Gastroesophageal sphincter (tissue), 4 donors: ENCODE measurements around the gene TSKU. TPM values are rescaled to one million over a fixed set of nuclear protein-coding genes. Genes with fewer than 3 reads are reported as not detected.

ENCODE experiments used
- ATAC-seq: fragments of 150-250 bp; one replicate; pipeline ENCODE4 v1.9.1; 2016; ENCODE audit warnings: mild to moderate bottlenecking, moderate library complexity
- H3K27ac ChIP-seq, 4 donors: fragments of 200-600 bp; sonication (generic) in 3 of 4; 1 replicate in 3 of 4; 2 replicates in 1 of 4; pipeline ENCODE4 v1.5.1; 2016 to 2019
- H3K27me3 ChIP-seq: fragments of 200-600 bp; sonication (generic); one replicate; pipeline ENCODE4 v1.5.1; 2019
- H3K36me3 ChIP-seq, 2 donors: fragments of 200-600 bp; sonication (generic); one replicate each; pipeline ENCODE4 v1.5.1; 2019; ENCODE audit warnings: control low read depth in 1 of 2
- H3K4me1 ChIP-seq, 3 donors: fragments of 200-600 bp; sonication (generic); 1 replicate in 2 of 3; 2 replicates in 1 of 3; pipeline ENCODE4 v1.5.1; 2016 to 2019; ENCODE audit warnings: control low read depth in 2 of 3
- H3K4me3 ChIP-seq, 2 donors: fragments of 200-600 bp; sonication (generic); one replicate each; pipeline ENCODE4 v1.5.1; 2019; ENCODE audit warnings: mild to moderate bottlenecking in 1 of 2, moderate library complexity in 1 of 2
- H3K9me3 ChIP-seq, 3 donors: fragments of 200-600 bp; sonication (generic); one replicate each; pipeline ENCODE4 v1.5.1; 2017 to 2019; ENCODE audit warnings: control low read depth in 2 of 3
- CTCF ChIP-seq, 4 experiments: fragments of 200-600 bp in 2 of 4; fragments of 450-650 bp in 2 of 4; sonication (generic) in 1 of 4; IDR thresholded peaks; one replicate each; pipeline ENCODE4 v1.5.1; 2017 to 2019; ENCODE audit warnings: antibody characterized with exemption in 4 of 4, mild to moderate bottlenecking in 2 of 4, moderate library complexity in 2 of 4
- EP300 ChIP-seq: sonication (generic); formaldehyde crosslinking; IDR thresholded peaks from one replicate; pipeline ENCODE4 v1.6.1; 2017; ENCODE audit warnings: antibody characterized with exemption, mild to moderate bottlenecking
- POLR2A ChIP-seq, 2 donors: fragments of 450-650 bp; IDR thresholded peaks; one replicate each; pipeline ENCODE4 v1.6.1; 2017; ENCODE audit warnings: antibody characterized with exemption in 2 of 2, mild to moderate bottlenecking in 2 of 2, moderate library complexity in 1 of 2
- POLR2AphosphoS5 ChIP-seq: sonication (generic); formaldehyde crosslinking; IDR thresholded peaks from one replicate; pipeline ENCODE4 v1.6.1; 2017; ENCODE audit warnings: antibody characterized with exemption
- WGBS, 2 donors: methylation state at CpG; one replicate each; pipeline ENCODE4 v1.1.5; 2018; ENCODE audit warnings: low coverage in 1 of 2; 5-methylcytosine and 5-hydroxymethylcytosine counted together
- total RNA-seq, 4 donors: library from RNA; depleted of rRNA; stranded (reverse); fragments of >200 nt; gene quantifications; one replicate each; pipeline ENCODE4 v1.1.0, GENCODE V29; 2016

TSKU gene
- total RNA-seq, 4 donors from 2014 or later, result 23.5 to 53.7 (median 38.2) TPM

GRCh38 chr11:76744186-76745043 is 38.7 kb upstream of the TSKU start:
- Histone ChIP-seq H3K36me3 (no peaks in the 10 kb centered on the region), H3K27me3 (no peaks in the 10 kb centered on the region), H3K27ac (no peak overlapping the region), H3K4me1 (peaks cover 0 to 14% (median 0%) of the 10 kb centered on the region in 3 donors), H3K9me3 (no peaks in the 10 kb centered on the region), H3K4me3 (no peak overlapping the region)
- TF ChIP-seq EP300, result no peak
- TF ChIP-seq POLR2A (IDR thresholded peaks at IDR 0.05), result no peak
- no peak for TF ChIP-seq CTCF (IDR thresholded peaks at IDR 0.05)
- TF ChIP-seq POLR2AphosphoS5, result no peak
- 64 to 72% methylated on average over 7 to 10 of the region's 14 CpGs for WGBS, 2 donors
- peak; percentile 68 for ATAC-seq

- ATAC-seq, result no peak
- H3K27me3 ChIP-seq, result no peaks in the 10 kb centered on the region
- no peak overlapping the region for H3K27ac ChIP-seq
- peaks cover 0 to 14% (median 0%) of the 10 kb centered on the region in 3 donors for H3K4me1 ChIP-seq
- TF ChIP-seq POLR2A (IDR thresholded peaks at IDR 0.05) (no peak), EP300 (no peak), CTCF (IDR thresholded peaks at IDR 0.05) (no peak), POLR2AphosphoS5 (no peak)
- 75% methylated on average over 2 to 4 of the region's 4 CpGs for WGBS, 2 donors
- no peak overlapping the region for H3K4me3 ChIP-seq
- H3K36me3 ChIP-seq, result no peaks in the 10 kb centered on the region
- no peaks in the 10 kb centered on the region for H3K9me3 ChIP-seq
These were observed 38.1 kb upstream of the TSKU start for GRCh38 chr11:76745044-76745376.

- ATAC-seq, result no peak
- Histone ChIP-seq H3K27ac (no peak overlapping the region), H3K4me1 (peaks cover 0 to 14% (median 0%) of the 10 kb centered on the region in 3 donors), H3K9me3 (no peaks in the 10 kb centered on the region), H3K36me3 (no peaks in the 10 kb centered on the region), H3K27me3 (no peaks in the 10 kb centered on the region), H3K4me3 (no peak overlapping the region)
- TF ChIP-seq EP300, result no peak
- TF ChIP-seq POLR2A (IDR thresholded peaks at IDR 0.05), result no peak
- no peak for TF ChIP-seq CTCF (IDR thresholded peaks at IDR 0.05)
- TF ChIP-seq POLR2AphosphoS5, result no peak
- WGBS, 2 donors, result 73 to 93% methylated on average over 4 to 8 of the region's 8 CpGs
These were observed 37.5 kb upstream of the TSKU start for GRCh38 chr11:76745561-76746207.

- Histone ChIP-seq H3K9me3 (no peaks in the 10 kb centered on the region), H3K4me1 (peaks cover 0 to 21% (median 4%) of the 10 kb centered on the region in 3 donors)
- WGBS, 2 donors, result 82 to 89% methylated on average over 4 to 7 of the region's 8 CpGs
These were observed 35.8 kb upstream of the TSKU start for GRCh38 chr11:76747153-76747914.

More at GRCh38 chr11:76747153-76747914, 35.8 kb upstream of the TSKU start:
- ATAC-seq, result no peak
- H3K4me3 ChIP-seq, result no peak overlapping the region
- no peak for TF ChIP-seq POLR2A (IDR thresholded peaks at IDR 0.05)
- no peak for TF ChIP-seq CTCF (IDR thresholded peaks at IDR 0.05)
- no peaks in the 10 kb centered on the region for H3K36me3 ChIP-seq
- no peaks in the 10 kb centered on the region for H3K27me3 ChIP-seq
- peak overlapping the region in 1 of 4 donors; percentile 7 for H3K27ac ChIP-seq
